Endothelial cell (in vitro differentiated cells): ENCODE results near the gene RELCH. TPM values are rescaled to one million over a fixed set of nuclear protein-coding genes. Genes with fewer than 3 reads are reported as not detected.
A peak's percentile ranks its signal among the peaks of the same experiment; 100 is the strongest.

Experiments used
- DNase-seq: peaks from one replicate; pipeline ENCODE4 v3.0.0; 2021; ENCODE audit warnings: low spot score
- H3K27ac Mint-ChIP-seq: one replicate; pipeline ENCODE4 v1.8.0; 2021; ENCODE audit warnings: mixed read lengths, inconsistent platforms; ENCODE audit not compliant: unreplicated experiment
- H3K27me3 Mint-ChIP-seq: one replicate; pipeline ENCODE4 v1.8.0; 2021; ENCODE audit warnings: mild to moderate bottlenecking, moderate library complexity, mixed read lengths, inconsistent platforms; ENCODE audit not compliant: unreplicated experiment
- H3K36me3 Mint-ChIP-seq: one replicate; pipeline ENCODE4 v1.8.0; 2021; ENCODE audit warnings: mild to moderate bottlenecking, low read depth, mixed read lengths, inconsistent platforms; ENCODE audit not compliant: unreplicated experiment
- H3K4me1 Mint-ChIP-seq: one replicate; pipeline ENCODE4 v1.8.0; 2021; ENCODE audit warnings: mild to moderate bottlenecking, mixed read lengths, inconsistent platforms; ENCODE audit not compliant: unreplicated experiment
- H3K4me3 Mint-ChIP-seq: one replicate; pipeline ENCODE4 v1.8.0; 2021; ENCODE audit warnings: mild to moderate bottlenecking, mixed read lengths, inconsistent platforms; ENCODE audit not compliant: unreplicated experiment
- H3K9me3 Mint-ChIP-seq: one replicate; pipeline ENCODE4 v1.8.0; 2021; ENCODE audit warnings: mixed read lengths, inconsistent platforms; ENCODE audit not compliant: unreplicated experiment
- total RNA-seq: library from RNA; stranded (reverse); fragmentation: NEBNext Ultra II Directional; extraction: Animal tissue kit (Norgen Biotek cat#: 25700); gene quantifications from one replicate; pipeline ENCODE4 v1.2.1, GENCODE V29; 2021; ENCODE audit not compliant: unreplicated experiment
- TF ChIP-seq, protein P1 (sequence below): fragments of 200-600 bp; sonication (generic); IDR thresholded peaks from one replicate; pipeline ENCODE4 v1.5.0; 2021; ENCODE audit warnings: antibody characterized with exemption; ENCODE audit not compliant: unreplicated experiment

The RELCH gene
- total RNA-seq, 1 donor from 2014 or later: 27.3 TPM

GRCh38 chr18:62326646-62327348 is 139.7 kb downstream of the RELCH start:
- no peak overlapping the region for H3K27ac Mint-ChIP-seq
- TF ChIP-seq, protein P1, sequence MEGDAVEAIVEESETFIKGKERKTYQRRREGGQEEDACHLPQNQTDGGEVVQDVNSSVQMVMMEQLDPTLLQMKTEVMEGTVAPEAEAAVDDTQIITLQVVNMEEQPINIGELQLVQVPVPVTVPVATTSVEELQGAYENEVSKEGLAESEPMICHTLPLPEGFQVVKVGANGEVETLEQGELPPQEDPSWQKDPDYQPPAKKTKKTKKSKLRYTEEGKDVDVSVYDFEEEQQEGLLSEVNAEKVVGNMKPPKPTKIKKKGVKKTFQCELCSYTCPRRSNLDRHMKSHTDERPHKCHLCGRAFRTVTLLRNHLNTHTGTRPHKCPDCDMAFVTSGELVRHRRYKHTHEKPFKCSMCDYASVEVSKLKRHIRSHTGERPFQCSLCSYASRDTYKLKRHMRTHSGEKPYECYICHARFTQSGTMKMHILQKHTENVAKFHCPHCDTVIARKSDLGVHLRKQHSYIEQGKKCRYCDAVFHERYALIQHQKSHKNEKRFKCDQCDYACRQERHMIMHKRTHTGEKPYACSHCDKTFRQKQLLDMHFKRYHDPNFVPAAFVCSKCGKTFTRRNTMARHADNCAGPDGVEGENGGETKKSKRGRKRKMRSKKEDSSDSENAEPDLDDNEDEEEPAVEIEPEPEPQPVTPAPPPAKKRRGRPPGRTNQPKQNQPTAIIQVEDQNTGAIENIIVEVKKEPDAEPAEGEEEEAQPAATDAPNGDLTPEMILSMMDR: no peak
- DNase-seq: no peak
- no peaks in the 10 kb centered on the region for H3K9me3 Mint-ChIP-seq
- H3K4me1 Mint-ChIP-seq: peaks cover 79% of the 10 kb centered on the region
- peaks cover 16% of the 10 kb centered on the region for H3K27me3 Mint-ChIP-seq
- peaks cover 9% of the 10 kb centered on the region for H3K36me3 Mint-ChIP-seq
- peak overlapping the region; percentile 100 for H3K4me3 Mint-ChIP-seq

- TF ChIP-seq, protein P1: no peak
- no peak for DNase-seq
- Mint-ChIP-seq H3K4me1 (peaks cover 81% of the 10 kb centered on the region), H3K27me3 (peaks cover 12% of the 10 kb centered on the region), H3K27ac (no peak overlapping the region), H3K9me3 (no peaks in the 10 kb centered on the region), H3K4me3 (peak overlapping the region; percentile 72), H3K36me3 (peaks cover 13% of the 10 kb centered on the region)
Observed at GRCh38 chr18:62327977-62328376, 140.9 kb downstream of the RELCH start.

GRCh38 chr18:62328586-62329525 is 141.8 kb downstream of the RELCH start:
- TF ChIP-seq, protein P1: no peak
- peak overlapping the region; percentile 49 for H3K4me3 Mint-ChIP-seq
- DNase-seq: no peak
- H3K4me1 Mint-ChIP-seq: peaks cover 72% of the 10 kb centered on the region
- H3K36me3 Mint-ChIP-seq: peaks cover 13% of the 10 kb centered on the region
- H3K9me3 Mint-ChIP-seq: no peaks in the 10 kb centered on the region
- H3K27ac Mint-ChIP-seq: peak overlapping the region; percentile 15
- H3K27me3 Mint-ChIP-seq: peaks cover 12% of the 10 kb centered on the region

DNA sequence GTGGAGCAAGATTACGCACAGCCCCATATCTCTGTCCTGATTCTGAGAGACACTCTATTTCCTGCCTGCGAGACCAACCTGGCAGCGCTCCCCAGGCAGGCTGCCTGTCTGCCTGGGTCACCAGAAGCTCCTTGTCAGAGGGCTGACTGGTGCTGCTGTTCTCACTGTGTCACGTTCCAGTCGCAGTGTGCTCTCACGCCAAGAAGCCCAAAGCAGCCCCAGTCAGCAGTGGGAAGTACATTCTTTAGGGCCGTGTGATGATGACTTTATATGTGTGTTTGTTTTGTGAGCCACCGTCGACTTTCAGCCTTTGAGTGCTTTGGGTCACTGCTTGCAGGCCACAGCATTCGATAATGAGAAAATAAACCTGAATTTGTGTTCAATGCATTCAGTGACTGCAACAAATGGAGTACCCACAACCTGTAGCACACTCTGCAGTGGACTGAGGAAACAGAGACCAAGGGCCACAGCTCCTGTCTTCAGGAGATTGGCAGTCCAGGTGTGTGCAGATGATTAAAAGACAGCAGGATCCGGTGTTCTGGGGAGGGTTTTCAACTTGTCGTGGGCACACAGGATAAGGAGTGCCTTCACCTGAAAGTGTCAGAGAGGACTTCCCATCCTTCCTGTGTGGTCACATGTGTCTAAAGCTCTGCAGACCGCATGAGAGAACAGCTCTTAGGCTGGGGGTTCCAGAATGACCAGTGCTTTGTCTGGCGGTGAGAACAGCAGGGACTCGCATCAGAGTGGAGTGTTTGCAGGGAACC is 142.8 kb downstream of the RELCH start:
- TF ChIP-seq, protein P1: no peak
- DNase-seq: no peak
- Mint-ChIP-seq H3K27me3 (peaks cover 5% of the 10 kb centered on the region), H3K4me3 (peak overlapping the region; percentile 61), H3K9me3 (no peaks in the 10 kb centered on the region), H3K4me1 (peaks cover 67% of the 10 kb centered on the region), H3K36me3 (peaks cover 13% of the 10 kb centered on the region), H3K27ac (peak overlapping the region; percentile 7)
